HFFc6 (cell line): ENCODE data around the gene ISCU. TPM values are rescaled to one million over a fixed set of nuclear protein-coding genes. Genes with fewer than 3 reads are reported as not detected.
A peak's percentile ranks its signal among the peaks of the same experiment; 100 is the strongest.

Experiments used
- DNase-seq: peaks from one replicate; pipeline ENCODE4 v3.0.0-alpha.2; 2018
- H3K27ac Mint-ChIP-seq: 2 replicates; pipeline ENCODE4 v1.8.0; 2020; ENCODE audit warnings: mild to moderate bottlenecking, mixed read lengths
- H3K27me3 Mint-ChIP-seq: 2 replicates; pipeline ENCODE4 v1.8.0; 2021; ENCODE audit warnings: mild to moderate bottlenecking, moderate library complexity, mixed read lengths; ENCODE audit not compliant: insufficient read depth
- H3K36me3 Mint-ChIP-seq: 2 replicates; pipeline ENCODE4 v1.8.0; 2021; ENCODE audit warnings: low read depth, mixed read lengths
- H3K4me1 Mint-ChIP-seq: 2 replicates; pipeline ENCODE4 v1.8.0; 2020; ENCODE audit warnings: low read depth, mixed read lengths
- H3K4me3 Mint-ChIP-seq: 2 replicates; pipeline ENCODE4 v1.8.0; 2020; ENCODE audit warnings: mild to moderate bottlenecking, moderate library complexity, mixed read lengths
- H3K9me3 Mint-ChIP-seq: 2 replicates; pipeline ENCODE4 v1.8.0; 2020; ENCODE audit warnings: mild to moderate bottlenecking, mixed read lengths
- total RNA-seq, 6 experiments: library from RNA; stranded (reverse); fragmentation: NEBNext Ultra II Directional; extraction: Animal tissue kit (Norgen Biotek cat#: 25700); gene quantifications; 2 replicates in 1 of 6; 3 replicates in 5 of 6; pipeline ENCODE4 v1.2.3, GENCODE V29; 2021
- TF ChIP-seq, protein P1 (sequence below): fragments of 200-600 bp; sonication (generic); IDR thresholded peaks from 2 replicates; pipeline ENCODE4 v1.5.0; 2021; ENCODE audit warnings: antibody characterized with exemption, mild to moderate bottlenecking

ISCU gene
- total RNA-seq, 6 experiments from 2014 or later: 100 to 128 (median 107) TPM

DNA sequence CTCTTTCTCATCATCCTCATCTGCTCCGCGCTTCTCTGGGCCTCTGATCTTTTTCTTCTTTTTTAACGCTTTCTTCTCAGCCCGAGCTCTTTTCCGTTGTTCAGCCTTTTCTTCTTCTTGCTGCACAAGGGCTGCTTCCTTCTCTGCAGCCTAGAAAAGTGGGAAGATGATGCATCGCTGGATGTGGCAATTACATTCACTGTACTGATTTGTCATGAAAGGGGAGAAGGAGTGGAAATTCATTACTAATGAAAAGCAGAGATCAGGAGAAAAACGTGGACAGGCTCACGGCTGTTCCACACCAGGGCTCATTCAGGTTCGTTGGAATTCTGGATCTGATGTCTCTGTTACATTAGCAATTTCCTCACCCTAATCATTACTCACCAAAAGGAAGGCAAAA is 32.2 kb upstream of the ISCU start:
- Mint-ChIP-seq H3K27ac (0 out of 2 replicates have a peak overlapping the region, but pooled peaks have one; percentile 12), H3K4me3 (no peak overlapping the region), H3K36me3 (peaks cover 46% of the 10 kb centered on the region), H3K27me3 (peaks cover 7% of the 10 kb centered on the region), H3K4me1 (peaks cover 25% of the 10 kb centered on the region), H3K9me3 (no peaks in the 10 kb centered on the region)
- TF ChIP-seq, protein P1, sequence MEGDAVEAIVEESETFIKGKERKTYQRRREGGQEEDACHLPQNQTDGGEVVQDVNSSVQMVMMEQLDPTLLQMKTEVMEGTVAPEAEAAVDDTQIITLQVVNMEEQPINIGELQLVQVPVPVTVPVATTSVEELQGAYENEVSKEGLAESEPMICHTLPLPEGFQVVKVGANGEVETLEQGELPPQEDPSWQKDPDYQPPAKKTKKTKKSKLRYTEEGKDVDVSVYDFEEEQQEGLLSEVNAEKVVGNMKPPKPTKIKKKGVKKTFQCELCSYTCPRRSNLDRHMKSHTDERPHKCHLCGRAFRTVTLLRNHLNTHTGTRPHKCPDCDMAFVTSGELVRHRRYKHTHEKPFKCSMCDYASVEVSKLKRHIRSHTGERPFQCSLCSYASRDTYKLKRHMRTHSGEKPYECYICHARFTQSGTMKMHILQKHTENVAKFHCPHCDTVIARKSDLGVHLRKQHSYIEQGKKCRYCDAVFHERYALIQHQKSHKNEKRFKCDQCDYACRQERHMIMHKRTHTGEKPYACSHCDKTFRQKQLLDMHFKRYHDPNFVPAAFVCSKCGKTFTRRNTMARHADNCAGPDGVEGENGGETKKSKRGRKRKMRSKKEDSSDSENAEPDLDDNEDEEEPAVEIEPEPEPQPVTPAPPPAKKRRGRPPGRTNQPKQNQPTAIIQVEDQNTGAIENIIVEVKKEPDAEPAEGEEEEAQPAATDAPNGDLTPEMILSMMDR: no peak
- no peak for DNase-seq

DNA sequence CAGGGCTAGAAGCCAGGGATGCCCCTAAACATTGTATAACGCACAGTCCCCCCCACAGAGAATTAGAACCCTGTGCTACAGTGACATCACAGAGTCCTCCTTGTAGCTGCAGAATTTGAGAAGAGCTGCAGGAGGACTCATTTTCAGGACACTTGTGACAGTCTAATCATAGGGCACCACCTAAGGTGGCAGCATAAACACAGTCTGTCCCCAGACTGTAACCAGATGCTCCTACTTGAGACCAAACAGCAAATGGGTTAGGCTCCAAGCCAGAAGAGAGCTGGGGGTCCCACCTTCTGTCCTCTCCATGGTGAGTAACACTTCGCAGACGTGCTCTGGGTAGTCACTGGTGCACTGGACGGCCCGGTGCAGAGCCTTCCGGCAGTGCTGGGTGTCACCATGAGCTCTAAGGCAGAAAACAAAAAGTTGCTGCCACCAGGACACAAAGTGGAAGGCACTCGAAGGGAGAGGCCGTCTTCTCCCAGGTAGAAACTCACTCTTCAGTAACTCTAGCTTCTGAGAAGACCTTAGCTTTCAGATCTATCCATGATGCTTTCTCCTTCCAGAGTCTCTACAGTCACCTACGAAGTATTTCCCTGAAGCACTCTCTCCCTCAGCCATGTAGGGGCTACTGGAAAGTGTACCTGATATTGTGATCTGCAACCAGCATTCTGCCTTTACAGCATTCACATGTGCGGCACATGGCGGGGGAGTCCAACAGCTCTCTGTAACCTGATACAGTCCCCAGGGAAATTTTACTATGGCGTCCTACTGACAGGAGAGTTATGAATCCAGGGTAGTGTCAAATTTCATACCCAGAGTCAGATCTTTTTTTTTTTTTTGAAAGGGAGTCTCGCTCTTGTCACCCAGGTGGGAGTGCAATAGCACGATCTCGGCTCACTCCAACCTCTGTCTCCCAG is 30.2 kb upstream of the ISCU start:
- H3K27ac Mint-ChIP-seq: no peak overlapping the region
- TF ChIP-seq, protein P1: no peak
- peaks cover 5% of the 10 kb centered on the region for H3K4me1 Mint-ChIP-seq
- DNase-seq: no peak
- peaks cover 5% of the 10 kb centered on the region; the same call in 1 of the 2 replicates for H3K27me3 Mint-ChIP-seq
- H3K36me3 Mint-ChIP-seq: peaks cover 43% of the 10 kb centered on the region
- H3K4me3 Mint-ChIP-seq: no peak overlapping the region
- no peaks in the 10 kb centered on the region for H3K9me3 Mint-ChIP-seq

DNA sequence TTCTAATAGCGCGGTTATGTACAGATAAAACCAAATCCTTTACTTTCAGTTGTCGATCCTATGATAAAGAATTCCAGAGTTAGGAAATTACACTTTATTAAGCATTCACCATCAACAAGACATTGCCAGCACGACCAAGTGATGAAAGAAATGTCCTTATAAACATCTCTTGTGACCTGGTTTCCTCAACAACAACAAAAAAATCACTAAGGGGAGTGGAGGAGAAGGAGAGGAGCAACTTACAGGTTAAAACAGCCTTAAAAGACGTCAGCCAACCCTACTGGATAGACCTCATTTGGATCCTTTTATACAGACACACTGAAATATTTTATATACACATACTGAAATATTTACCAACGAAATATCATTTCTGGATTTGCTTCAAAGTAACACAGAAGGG is 24.2 kb upstream of the ISCU start:
- TF ChIP-seq, protein P1: no peak
- Mint-ChIP-seq H3K4me1 (peaks cover 33% of the 10 kb centered on the region), H3K27me3 (no peaks in the 10 kb centered on the region), H3K4me3 (no peak overlapping the region), H3K9me3 (no peaks in the 10 kb centered on the region), H3K36me3 (peaks cover 27% of the 10 kb centered on the region), H3K27ac (no peak overlapping the region)
- no peak for DNase-seq

DNA sequence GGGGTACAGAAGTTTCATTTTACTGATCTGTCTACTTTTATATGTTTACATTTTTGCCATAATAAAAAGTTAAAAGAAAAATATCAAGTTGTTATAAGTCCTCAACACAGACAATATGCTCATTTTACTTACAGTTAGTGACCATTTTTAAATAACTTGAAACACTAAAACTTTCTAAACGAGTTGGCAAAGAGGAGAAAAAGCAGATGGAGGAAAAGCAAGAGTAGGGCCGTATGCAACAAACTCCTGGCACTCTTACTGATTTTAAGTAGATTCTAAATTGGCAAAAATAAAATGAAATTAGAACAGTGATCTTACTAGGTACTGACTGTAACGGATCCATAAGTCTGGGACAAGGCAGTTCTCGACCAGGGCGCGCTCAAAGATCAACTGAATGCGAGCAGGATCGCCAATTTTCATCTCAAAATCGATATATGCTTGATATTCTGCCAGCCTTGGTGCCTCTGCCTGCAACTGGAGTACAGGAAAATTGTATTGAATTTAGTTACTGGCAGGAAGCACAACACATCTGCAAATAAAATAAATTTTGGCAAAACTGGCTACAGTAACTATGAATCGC is 23.7 kb upstream of the ISCU start:
- Mint-ChIP-seq H3K4me1 (peaks cover 39% of the 10 kb centered on the region), H3K9me3 (no peaks in the 10 kb centered on the region), H3K27ac (no peak overlapping the region; the same call in 1 of the 2 replicates), H3K27me3 (no peaks in the 10 kb centered on the region), H3K36me3 (peaks cover 32% of the 10 kb centered on the region), H3K4me3 (no peak overlapping the region)
- no peak for DNase-seq
- TF ChIP-seq, protein P1: no peak

DNA sequence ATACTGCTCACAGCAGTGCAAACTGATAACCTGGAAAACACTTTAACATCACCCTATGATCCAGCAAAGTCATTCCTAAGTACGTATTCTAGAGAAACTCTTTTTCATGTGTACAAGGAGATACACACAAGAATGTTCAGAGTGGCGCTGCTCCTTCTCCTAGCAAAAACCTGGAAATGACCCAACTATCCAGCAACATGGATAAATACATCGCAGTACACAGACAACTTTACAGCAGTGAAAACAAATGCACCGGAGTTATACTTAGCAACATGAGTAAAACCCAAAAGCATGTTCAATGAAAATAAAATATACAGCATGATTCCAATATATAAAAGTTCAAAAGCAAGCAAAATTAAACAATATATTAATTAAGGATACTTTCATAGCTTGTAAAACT is 20.1 kb upstream of the ISCU start:
- no peak overlapping the region for H3K4me3 Mint-ChIP-seq
- TF ChIP-seq, protein P1: no peak
- peak overlapping the region; percentile 90 for H3K27ac Mint-ChIP-seq
- peaks cover 45% of the 10 kb centered on the region for H3K4me1 Mint-ChIP-seq
- no peak for DNase-seq
- H3K9me3 Mint-ChIP-seq: no peaks in the 10 kb centered on the region
- no peaks in the 10 kb centered on the region for H3K27me3 Mint-ChIP-seq
- H3K36me3 Mint-ChIP-seq: peaks cover 38% of the 10 kb centered on the region
